ENCODE measurements around the gene SBNO1. TPM values are rescaled to one million over a fixed set of nuclear protein-coding genes. Genes with fewer than 3 reads are reported as not detected.
A peak's percentile ranks its signal among the peaks of the same experiment; 100 is the strongest.

Gene SBNO1
- total RNA-seq, 1 experiment from 2014 or later = 23.3 TPM

GRCh38 chr12:123266679-123267277 is 97.9 kb downstream of the SBNO1 start:
- ChIA-PET POLR2A (ENCODE audit: unreplicated experiment) (no interaction called here), CTCF (no interaction called here)
- Histone ChIP-seq H3K4me1 (ENCODE audit: insufficient read depth, low read length) (peaks cover 6% of the 10 kb centered on the region), H3K9me3 (ENCODE audit: low read length) (no peaks in the 10 kb centered on the region), H2AFZ (ENCODE audit: low read length) (no peak overlapping the region), H3K9me2 (replicated peaks; ENCODE audit: low read length) (no peaks in the 10 kb centered on the region), H3K36me3 (ENCODE audit: low read depth, low read length) (peaks cover 14% of the 10 kb centered on the region; the same call in 1 of the 2 replicates), H4K20me1 (ENCODE audit: low read length) (no peaks in the 10 kb centered on the region), H3F3A (ENCODE audit: low read length, unreplicated experiment) (no peaks in the 10 kb centered on the region), H3K4me2 (ENCODE audit: low read length) (no peak overlapping the region), H3K4me3 (ENCODE audit: low read length) (no peak overlapping the region), H3K27ac (ENCODE audit: low read length) (no peak overlapping the region), H3K79me2 (ENCODE audit: low read length) (peaks cover 36% of the 10 kb centered on the region), H3K27me3 (ENCODE audit: low read length) (no peaks in the 10 kb centered on the region), H3K9ac (ENCODE audit: low read length) (no peak overlapping the region)
- ATAC-seq (no peak), DNase-seq (no peak)
- intact Hi-C loops (cut with micrococcal nuclease) = no loop called here
- no peak for TF ChIP-seq CTCF (conservative IDR thresholded peaks at IDR 0.05; ENCODE audit: low read depth, low read length)
- no peak for TF ChIP-seq EZH2phosphoT487 (IDR thresholded peaks at IDR 0.05; ENCODE audit: borderline replicate concordance, low read length)
- TF ChIP-seq EZH2 (IDR thresholded peaks at IDR 0.05; ENCODE audit: low read length, unreplicated experiment) = no peak
- no TSS peak for BruUV-seq (replicated peaks)

GRCh38 chr12:123265851-123266678 is 98.6 kb downstream of the SBNO1 start:
- Histone ChIP-seq H3K9ac (ENCODE audit: low read length) (no peak overlapping the region), H3K9me2 (replicated peaks; ENCODE audit: low read length) (no peaks in the 10 kb centered on the region), H3K4me1 (ENCODE audit: insufficient read depth, low read length) (peaks cover 6% of the 10 kb centered on the region), H3K79me2 (ENCODE audit: low read length) (peaks cover 36% of the 10 kb centered on the region), H3F3A (ENCODE audit: low read length, unreplicated experiment) (no peaks in the 10 kb centered on the region), H3K9me3 (ENCODE audit: low read length) (no peaks in the 10 kb centered on the region), H3K36me3 (ENCODE audit: low read depth, low read length) (peaks cover 20% of the 10 kb centered on the region), H3K4me2 (ENCODE audit: low read length) (no peak overlapping the region), H4K20me1 (ENCODE audit: low read length) (no peaks in the 10 kb centered on the region), H3K27ac (ENCODE audit: low read length) (no peak overlapping the region), H2AFZ (ENCODE audit: low read length) (no peak overlapping the region), H3K27me3 (ENCODE audit: low read length) (no peaks in the 10 kb centered on the region), H3K4me3 (ENCODE audit: low read length) (no peak overlapping the region)
- no TSS peak for BruUV-seq (replicated peaks)
- no peak for TF ChIP-seq CTCF (conservative IDR thresholded peaks at IDR 0.05; ENCODE audit: low read depth, low read length)
- no peak for TF ChIP-seq EZH2 (IDR thresholded peaks at IDR 0.05; ENCODE audit: low read length, unreplicated experiment)
- TF ChIP-seq EZH2phosphoT487 (IDR thresholded peaks at IDR 0.05; ENCODE audit: borderline replicate concordance, low read length) = no peak
- DNase-seq (no peak), ATAC-seq (no peak)
- ChIA-PET CTCF (no interaction called here), POLR2A (ENCODE audit: unreplicated experiment) (no interaction called here)
- intact Hi-C loops (cut with micrococcal nuclease) = no loop called here

GRCh38 chr12:123264642-123265041 is 100.0 kb downstream of the SBNO1 start:
- BruUV-seq (replicated peaks) = no TSS peak
- CTCF ChIA-PET = no interaction called here
- no peaks in the 10 kb centered on the region for H4K20me1 ChIP-seq (ENCODE audit: low read length)

More at GRCh38 chr12:123264642-123265041, 100.0 kb downstream of the SBNO1 start:
- Histone ChIP-seq H3K27ac (ENCODE audit: low read length) (no peak overlapping the region), H3K9ac (ENCODE audit: low read length) (no peak overlapping the region), H2AFZ (ENCODE audit: low read length) (no peak overlapping the region), H3F3A (ENCODE audit: low read length, unreplicated experiment) (no peaks in the 10 kb centered on the region), H3K4me3 (ENCODE audit: low read length) (no peak overlapping the region), H3K27me3 (ENCODE audit: low read length) (no peaks in the 10 kb centered on the region), H3K36me3 (ENCODE audit: low read depth, low read length) (peaks cover 34% of the 10 kb centered on the region), H3K9me2 (replicated peaks; ENCODE audit: low read length) (no peaks in the 10 kb centered on the region), H3K4me1 (ENCODE audit: insufficient read depth, low read length) (peaks cover under 1% of the 10 kb centered on the region), H3K9me3 (ENCODE audit: low read length) (no peaks in the 10 kb centered on the region), H3K79me2 (ENCODE audit: low read length) (peaks cover 24% of the 10 kb centered on the region), H3K4me2 (ENCODE audit: low read length) (no peak overlapping the region)
- POLR2A ChIA-PET (ENCODE audit: unreplicated experiment) = no interaction called here
- no peak for DNase-seq
- TF ChIP-seq CTCF (conservative IDR thresholded peaks at IDR 0.05; ENCODE audit: low read depth, low read length) (peak; percentile 38; the same call in 1 of the 2 replicates), EZH2phosphoT487 (IDR thresholded peaks at IDR 0.05; ENCODE audit: borderline replicate concordance, low read length) (no peak)
- intact Hi-C loops (cut with micrococcal nuclease) = no loop called here
- peak; percentile 21; the same call in 1 of the 2 replicates for ATAC-seq
